Peyer's patch (tissue), 4 donors: ENCODE data around the gene UBC.

ENCODE experiments used
- POLR2A ChIP-seq, 2 donors: fragments of 450-650 bp; IDR thresholded peaks; one replicate each; pipeline ENCODE4 v1.5.1; 2017; ENCODE audit warnings: antibody characterized with exemption in 2 of 2, mild to moderate bottlenecking in 2 of 2, moderate library complexity in 2 of 2
- TF ChIP-seq, protein P1 (sequence below), 6 experiments: fragments of 450-650 bp in 4 of 6; fragments of 200-600 bp in 2 of 6; sonication (generic) in 1 of 6; IDR thresholded peaks; one replicate each; pipeline ENCODE4 v1.5.1; 2017 to 2019; ENCODE audit warnings: antibody characterized with exemption in 6 of 6, mild to moderate bottlenecking in 3 of 6, moderate library complexity in 1 of 6

DNA sequence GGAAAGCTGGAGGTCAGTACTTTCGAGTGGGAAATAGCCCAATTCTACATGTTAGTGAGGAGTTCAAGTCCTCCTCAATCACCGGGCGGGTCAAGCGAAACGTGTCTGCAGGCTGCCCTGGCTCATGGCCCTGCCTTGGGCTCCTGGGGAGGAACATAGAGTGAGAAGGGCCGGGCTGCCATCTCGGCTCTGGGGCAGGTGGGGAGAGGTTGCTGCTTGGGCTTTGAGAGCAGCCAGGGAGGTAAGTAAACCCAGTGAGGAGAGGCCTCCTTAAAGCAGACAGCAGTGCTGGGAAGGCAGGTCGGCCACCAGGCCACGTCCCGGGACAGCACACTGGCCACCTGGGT is 32.0 kb upstream of the UBC start:
- TF ChIP-seq, protein P1, sequence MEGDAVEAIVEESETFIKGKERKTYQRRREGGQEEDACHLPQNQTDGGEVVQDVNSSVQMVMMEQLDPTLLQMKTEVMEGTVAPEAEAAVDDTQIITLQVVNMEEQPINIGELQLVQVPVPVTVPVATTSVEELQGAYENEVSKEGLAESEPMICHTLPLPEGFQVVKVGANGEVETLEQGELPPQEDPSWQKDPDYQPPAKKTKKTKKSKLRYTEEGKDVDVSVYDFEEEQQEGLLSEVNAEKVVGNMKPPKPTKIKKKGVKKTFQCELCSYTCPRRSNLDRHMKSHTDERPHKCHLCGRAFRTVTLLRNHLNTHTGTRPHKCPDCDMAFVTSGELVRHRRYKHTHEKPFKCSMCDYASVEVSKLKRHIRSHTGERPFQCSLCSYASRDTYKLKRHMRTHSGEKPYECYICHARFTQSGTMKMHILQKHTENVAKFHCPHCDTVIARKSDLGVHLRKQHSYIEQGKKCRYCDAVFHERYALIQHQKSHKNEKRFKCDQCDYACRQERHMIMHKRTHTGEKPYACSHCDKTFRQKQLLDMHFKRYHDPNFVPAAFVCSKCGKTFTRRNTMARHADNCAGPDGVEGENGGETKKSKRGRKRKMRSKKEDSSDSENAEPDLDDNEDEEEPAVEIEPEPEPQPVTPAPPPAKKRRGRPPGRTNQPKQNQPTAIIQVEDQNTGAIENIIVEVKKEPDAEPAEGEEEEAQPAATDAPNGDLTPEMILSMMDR (IDR thresholded peaks at IDR 0.05): no peak
- TF ChIP-seq POLR2A (IDR thresholded peaks at IDR 0.05): no peak
